NB4 (cell line): ENCODE data around the gene BACH2.
"Not testable (repeated sequence)": the region's sequence is repeated elsewhere in the genome, so short reads cannot be mapped to it uniquely, and the experiment has no call there.

Experiments used
- DNase-seq: peaks from one replicate; pipeline ENCODE4 v3.0.0; 2010; ENCODE audit warnings: low read depth
- H3K4me3 ChIP-seq: one replicate; pipeline ENCODE4 v1.5.1; 2011; ENCODE audit warnings: mild to moderate bottlenecking, low read depth, low read length, moderate library complexity
- CTCF ChIP-seq: IDR thresholded peaks from one replicate; pipeline ENCODE4 v1.5.1; 2012; ENCODE audit warnings: low read depth, low read length
- MYC ChIP-seq: IDR thresholded peaks from 2 replicates; pipeline ENCODE4 v1.6.1; 2011; ENCODE audit warnings: low read depth, low read length
- POLR2A ChIP-seq: IDR thresholded peaks from 2 replicates; pipeline ENCODE4 v1.6.1; 2011; ENCODE audit warnings: mild to moderate bottlenecking; ENCODE audit not compliant: insufficient read length; ENCODE audit errors: extremely low read depth
- TF ChIP-seq, protein P1 (sequence below): IDR thresholded peaks from 2 replicates; pipeline ENCODE4 v1.6.1; 2011; ENCODE audit warnings: low read depth, low read length

The BACH2 gene

DNA sequence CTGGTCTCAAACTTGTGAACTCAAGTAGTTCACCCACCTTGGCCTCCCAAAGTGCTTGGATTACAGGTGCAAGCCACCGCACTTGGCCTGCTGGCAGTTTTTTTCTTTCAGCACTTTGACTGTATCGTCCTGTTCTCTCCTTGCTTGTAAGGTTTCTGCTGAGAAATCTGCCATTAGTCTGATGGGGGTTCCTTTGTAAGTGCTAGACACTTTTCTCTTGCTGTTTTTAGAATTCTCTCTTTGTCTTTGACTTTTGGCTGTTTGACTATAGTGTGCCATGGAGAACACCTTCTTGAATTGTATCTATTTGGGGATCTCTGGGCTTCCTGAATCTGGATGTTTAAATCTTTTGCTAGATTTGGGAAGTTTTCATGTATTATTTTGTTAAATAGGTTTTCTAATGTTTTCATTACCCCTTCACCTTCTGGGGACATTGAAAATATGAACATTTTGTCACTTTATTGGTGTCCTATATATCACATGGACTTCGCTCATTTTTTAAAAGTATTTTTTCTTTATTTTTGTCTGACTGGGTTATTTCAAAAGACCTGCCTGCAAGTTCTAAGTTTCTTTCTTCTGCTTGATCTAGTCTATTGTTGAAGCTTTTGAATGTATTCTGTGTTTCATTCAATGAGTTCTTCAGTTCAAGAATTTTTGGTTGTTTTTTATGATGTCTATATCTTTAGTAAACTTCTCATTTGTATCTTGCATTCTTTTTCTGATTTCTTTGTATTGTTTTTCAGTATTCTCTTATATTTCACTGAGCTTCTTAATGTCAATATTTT is 380.3 kb downstream of the BACH2 start:
- no peak overlapping the region for H3K4me3 ChIP-seq
- DNase-seq, result no peak
- TF ChIP-seq CTCF (no peak), POLR2A (no peak), MYC (no peak)
- TF ChIP-seq, protein P1, sequence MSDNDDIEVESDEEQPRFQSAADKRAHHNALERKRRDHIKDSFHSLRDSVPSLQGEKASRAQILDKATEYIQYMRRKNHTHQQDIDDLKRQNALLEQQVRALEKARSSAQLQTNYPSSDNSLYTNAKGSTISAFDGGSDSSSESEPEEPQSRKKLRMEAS, result no peak

DNA sequence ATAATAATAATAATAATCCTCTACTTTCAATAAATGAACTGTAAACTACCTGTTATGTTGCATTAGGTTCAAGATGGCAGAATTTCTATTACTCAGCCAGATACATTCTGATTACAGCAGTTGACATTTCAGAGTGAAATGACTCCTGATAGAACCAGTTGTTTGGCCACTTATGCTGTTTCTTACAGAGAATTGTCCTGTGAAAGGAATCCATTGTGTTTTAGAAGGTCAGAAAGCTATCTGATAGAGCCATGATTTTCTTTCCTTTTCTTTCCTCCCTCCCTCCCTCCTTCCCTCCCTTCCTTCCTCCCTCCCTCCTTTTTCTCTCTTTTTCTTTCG is 385.8 kb downstream of the BACH2 start:
- H3K4me3 ChIP-seq, result no peak overlapping the region
- no peak for DNase-seq
- TF ChIP-seq CTCF (no peak), POLR2A (no peak)
- TF ChIP-seq, protein P1, result no peak

- DNase-seq, H3K4me3 ChIP-seq: not testable (repeated sequence)
These were observed 386.4 kb downstream of the BACH2 start for GRCh38 chr6:89910001-89910901.

GRCh38 chr6:89895276-89895874 is 401.3 kb downstream of the BACH2 start:
- H3K4me3 ChIP-seq, result no peak overlapping the region
- TF ChIP-seq MYC, result peak; percentile 47; the same call in 1 of the 2 replicates
- TF ChIP-seq POLR2A, result no peak
- TF ChIP-seq CTCF, result no peak
- TF ChIP-seq, protein P1, result peak; percentile 80
- DNase-seq, result peak; percentile 55

DNA sequence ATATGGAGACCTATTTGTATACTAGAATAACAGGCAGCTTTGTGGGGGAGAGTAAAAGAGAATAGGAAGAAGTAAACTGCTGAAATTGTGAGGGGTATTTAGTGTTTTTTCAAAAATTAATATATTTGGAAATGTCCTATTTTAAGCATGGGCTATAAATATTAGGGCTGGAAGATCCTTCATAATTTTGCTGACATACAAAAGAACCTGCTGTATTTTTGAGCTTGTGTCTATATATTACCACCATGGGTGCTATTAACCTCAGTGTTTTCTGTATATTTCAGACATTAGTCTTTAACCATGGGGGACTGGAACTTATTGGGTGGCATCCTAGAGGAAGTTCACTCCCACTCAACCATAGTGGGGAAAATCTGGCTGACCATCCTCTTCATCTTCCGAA is 402.5 kb downstream of the BACH2 start, which contains the start of gene GJA10:
GJA10 (plus strand) TSS at position 301 of the 400 bp plus-strand sequence; CDS start at position 301, 0 bp downstream.
- no peak within 1 kb of the TSS for H3K4me3 ChIP-seq
- no peak for DNase-seq

DNA sequence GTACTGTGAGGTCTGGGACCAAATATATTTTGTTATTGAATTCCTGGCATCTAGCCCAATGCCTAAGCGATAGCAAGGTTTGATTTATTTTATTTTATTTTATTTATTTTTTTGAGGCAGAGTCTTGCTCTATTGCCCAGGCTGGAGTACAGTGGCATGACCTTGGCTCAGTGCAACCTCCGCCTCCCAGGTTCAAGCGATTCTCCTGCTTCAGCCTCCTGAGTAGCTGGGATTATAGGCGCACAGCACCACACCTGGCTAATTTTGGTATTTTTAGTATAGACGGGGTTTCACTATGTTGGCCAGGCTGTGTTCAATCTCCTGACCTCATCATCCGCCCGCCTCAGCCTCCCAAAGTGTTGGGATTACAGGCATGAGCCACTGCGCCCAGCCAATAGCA is 404.1 kb downstream of the BACH2 start:
- not testable (repeated sequence) for DNase-seq, H3K4me3 ChIP-seq

More for the DNA sequence above, 402.5 kb downstream of the BACH2 start, which contains the start of gene GJA10:
- TF ChIP-seq POLR2A, result no peak
- TF ChIP-seq CTCF, result no peak
- TF ChIP-seq, protein P1, result no peak
- no peak for TF ChIP-seq MYC

DNA sequence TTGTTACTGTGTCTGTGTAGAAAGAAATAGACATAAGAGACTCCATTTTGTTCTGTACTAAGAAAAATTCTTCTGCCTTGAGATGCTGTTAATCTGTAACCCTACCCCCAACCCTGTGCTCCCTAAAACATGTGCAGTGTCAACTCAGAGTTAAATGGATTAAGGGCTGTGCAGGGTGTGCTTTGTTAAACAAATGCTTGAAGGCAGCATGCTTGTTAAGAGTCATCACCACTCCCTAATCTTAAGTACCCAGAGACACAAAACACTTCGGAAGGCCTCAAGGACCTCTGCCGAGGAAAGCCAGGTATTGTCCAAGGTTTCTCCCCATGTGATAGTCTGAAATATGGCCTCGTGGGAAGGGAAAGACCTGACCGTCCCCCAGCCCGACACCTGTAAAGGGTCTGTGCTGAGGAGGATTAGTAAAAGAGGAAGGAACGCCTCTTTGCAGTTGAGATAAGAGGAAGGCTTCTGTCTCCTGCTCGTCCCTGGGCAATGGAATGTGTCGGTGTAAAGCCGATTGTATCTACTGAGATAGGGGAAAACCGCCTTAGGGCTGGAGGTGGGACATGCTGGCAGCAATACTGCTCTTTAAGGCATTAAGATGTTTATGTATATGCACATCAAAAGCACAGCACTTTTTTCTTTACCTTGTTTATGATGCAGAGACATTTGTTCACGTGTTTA is 405.7 kb downstream of the BACH2 start:
- DNase-seq, H3K4me3 ChIP-seq: not testable (repeated sequence)
